GM10266 (cell line): ENCODE results near the gene PNPO.

ENCODE experiments used
- DNase-seq: peaks from one replicate; pipeline ENCODE4 v3.0.0; 2012; ENCODE audit errors: extremely low spot score
- TF ChIP-seq, protein P1 (sequence below): IDR thresholded peaks from 2 replicates; pipeline ENCODE4 v1.5.1; 2012; ENCODE audit warnings: mild to moderate bottlenecking, low read depth; ENCODE audit not compliant: control insufficient read depth, insufficient read depth; ENCODE audit errors: missing control alignments

PNPO gene

DNA sequence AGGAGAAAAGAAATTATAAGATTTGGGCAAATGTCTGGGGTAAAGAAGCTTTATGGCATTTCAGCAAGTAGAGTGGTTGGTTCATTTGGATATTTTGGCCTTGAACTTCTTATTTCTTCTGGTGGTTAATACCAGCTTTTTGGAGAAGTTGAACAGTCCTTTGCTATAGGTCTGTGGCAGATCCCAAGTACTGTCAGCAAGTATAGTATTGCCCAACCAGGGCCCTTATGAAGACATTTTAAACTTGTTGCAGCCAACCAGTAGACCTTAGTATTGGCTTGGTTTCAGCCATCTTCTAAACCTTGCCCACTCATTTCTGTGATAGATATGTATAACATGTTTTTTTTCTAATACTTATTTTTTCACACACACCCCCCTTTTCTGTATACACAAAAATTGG is 43.1 kb upstream of the PNPO start:
- TF ChIP-seq, protein P1, sequence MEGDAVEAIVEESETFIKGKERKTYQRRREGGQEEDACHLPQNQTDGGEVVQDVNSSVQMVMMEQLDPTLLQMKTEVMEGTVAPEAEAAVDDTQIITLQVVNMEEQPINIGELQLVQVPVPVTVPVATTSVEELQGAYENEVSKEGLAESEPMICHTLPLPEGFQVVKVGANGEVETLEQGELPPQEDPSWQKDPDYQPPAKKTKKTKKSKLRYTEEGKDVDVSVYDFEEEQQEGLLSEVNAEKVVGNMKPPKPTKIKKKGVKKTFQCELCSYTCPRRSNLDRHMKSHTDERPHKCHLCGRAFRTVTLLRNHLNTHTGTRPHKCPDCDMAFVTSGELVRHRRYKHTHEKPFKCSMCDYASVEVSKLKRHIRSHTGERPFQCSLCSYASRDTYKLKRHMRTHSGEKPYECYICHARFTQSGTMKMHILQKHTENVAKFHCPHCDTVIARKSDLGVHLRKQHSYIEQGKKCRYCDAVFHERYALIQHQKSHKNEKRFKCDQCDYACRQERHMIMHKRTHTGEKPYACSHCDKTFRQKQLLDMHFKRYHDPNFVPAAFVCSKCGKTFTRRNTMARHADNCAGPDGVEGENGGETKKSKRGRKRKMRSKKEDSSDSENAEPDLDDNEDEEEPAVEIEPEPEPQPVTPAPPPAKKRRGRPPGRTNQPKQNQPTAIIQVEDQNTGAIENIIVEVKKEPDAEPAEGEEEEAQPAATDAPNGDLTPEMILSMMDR = no peak
- no peak for DNase-seq

DNA sequence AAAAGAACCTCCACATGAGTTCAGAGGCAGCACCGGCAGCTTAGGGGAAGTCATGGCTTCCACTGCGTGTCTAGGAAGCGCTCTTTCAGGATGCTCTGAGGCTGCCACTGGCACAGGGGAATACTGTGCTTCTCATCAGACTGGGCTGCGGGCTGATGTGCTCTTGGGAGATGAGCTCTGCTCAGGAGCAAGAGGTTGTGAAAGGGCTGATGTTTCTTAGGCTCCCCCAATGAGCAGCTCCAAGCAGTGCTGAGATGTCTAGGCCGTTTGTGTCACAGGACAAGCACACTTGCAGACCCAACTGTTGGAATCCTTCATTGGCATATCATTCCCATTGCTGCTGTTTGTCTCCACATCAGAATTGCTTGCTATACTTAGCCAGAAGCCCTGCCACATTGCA is 41.7 kb upstream of the PNPO start:
- TF ChIP-seq, protein P1 = no peak
- DNase-seq = no peak

DNA sequence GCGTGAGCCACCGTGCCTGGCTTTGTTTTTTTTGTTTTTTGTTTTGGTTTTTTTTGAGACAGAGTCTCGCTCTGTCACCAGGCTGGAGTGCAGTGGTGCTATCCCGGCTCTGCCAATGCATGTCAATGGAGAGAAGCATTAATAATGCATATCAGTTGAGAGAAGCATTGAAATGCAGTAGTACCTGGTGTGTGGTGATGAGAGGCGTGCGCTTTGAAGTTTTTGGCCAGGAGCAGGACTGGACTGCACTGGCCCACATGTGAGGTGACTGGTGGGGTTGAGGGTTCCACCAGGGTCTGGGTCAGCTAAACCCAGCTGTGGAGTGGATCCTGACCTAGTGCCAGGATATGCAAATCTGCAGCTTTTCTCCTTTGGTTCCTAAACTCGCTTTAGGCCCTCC is 39.9 kb upstream of the PNPO start:
- no peak for DNase-seq
- TF ChIP-seq, protein P1 = no peak

DNA sequence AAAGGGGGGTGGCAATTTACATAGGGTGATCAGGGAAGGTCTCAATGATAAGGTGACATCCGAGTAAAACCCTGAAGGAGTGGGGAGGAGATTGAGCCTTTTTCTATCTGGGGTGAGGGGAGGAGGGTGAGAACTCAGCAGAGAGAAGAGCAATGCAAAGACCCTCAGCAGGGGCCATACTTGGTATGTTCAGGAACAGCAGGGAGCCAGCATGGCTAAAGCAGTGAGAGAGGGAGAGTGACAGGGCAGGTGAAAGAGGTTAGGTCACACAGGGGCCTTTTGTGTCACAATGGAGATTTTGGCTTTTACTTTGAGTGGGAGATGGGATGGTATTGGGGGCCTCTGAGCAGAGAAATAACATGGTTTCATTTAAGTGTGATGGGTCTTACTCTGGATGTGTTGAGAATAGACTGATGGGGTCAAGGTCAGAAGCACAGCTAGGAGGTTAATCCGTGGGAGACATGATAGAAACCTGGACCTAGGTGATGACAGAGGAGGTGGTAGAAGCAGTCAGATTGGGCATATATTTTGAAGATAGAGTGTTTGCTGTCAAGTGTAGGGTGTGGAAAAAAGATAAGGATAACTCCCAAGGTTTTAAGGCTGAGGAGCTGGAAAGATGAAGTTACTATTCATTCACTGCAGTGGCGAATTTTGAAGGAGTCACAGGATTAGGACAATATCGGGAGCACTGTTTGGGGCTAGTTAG is 39.2 kb upstream of the PNPO start:
- DNase-seq = no peak
- TF ChIP-seq, protein P1 = no peak

DNA sequence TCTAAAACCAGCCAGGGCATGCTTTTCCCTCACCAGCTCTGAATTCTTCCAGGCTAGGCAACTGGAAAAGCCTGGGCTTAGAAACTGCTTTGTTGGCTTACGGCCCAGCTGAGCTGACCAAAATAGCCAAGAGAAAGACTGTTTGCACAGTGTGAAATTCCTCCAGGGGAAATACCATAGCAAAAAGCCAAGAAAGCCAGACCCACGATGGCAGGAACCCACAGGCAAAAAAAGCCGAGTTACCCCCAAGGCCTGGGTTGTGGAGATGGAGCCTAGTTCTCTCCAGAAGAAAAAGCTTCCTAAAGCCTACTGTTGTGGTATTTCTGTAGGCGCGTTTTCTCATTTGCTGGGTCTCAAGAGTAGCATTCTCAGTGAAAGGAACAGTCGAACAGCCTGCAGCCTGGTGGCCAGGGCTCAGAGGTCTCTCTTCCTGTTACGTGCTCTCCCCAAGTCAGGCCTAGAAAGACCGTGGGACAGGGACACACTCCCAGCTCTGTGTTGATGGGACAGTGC is 36.1 kb upstream of the PNPO start:
- TF ChIP-seq, protein P1 = no peak
- DNase-seq = no peak

DNA sequence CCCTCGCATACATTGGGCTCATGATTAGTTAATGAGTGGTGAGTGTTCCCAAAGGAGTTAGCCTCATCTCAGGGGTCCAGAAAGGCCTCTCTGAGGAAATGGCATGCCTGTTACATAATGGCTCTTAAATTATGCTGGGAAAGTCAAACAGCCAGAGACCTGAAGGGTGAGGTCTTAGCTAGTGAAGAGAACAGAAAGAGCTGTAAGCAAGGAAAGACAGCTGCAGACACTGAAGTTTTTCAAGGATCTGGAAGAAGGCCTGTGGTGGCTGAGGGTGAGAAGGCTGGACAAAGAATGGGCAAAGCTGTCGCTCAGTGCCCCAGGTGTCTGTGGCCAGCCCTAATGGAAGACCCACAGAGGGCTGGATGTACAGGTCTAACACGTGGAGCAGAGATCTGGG is 34.9 kb upstream of the PNPO start:
- DNase-seq = no peak
- TF ChIP-seq, protein P1 = no peak

DNA sequence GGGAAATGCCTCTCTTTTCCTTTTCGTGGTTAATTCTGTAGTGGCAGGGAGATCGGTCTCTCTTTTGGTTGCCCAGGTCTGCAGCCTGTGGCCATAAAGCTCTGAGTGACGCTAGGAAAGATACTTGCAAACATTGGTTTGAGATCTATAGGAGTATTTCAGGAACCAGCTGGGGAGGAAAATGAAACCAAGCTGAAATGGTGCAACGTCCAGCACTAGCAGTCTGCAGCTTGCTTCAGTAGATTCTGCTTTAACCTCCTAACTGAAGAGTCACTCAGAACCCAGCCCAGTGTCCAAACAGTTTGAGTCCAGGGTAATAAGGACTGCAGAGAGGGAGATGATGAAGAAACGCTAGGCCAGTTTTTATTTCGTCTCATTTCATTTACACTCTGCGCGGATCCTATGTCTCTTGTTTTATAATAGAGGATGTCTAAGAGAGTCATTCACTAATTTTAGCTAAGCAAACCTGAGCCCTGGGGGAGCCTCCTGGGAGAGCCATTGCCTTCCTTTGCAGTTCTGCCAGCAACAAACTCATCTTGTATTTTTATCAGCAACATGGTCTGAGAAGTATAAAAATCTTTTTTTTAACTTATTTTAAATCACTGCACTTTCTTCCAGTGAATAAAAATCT is 33.3 kb upstream of the PNPO start:
- TF ChIP-seq, protein P1 = no peak
- DNase-seq = no peak
